ENCODE data around the gene FAM3D.

- TF ChIP-seq CTCF (IDR thresholded peaks at IDR 0.05 in 2 of 3, conservative IDR thresholded peaks at IDR 0.05 in 1 of 3; ENCODE audit: control insufficient read depth in 2 of 3, extremely low read depth in 1 of 3, insufficient read depth in 1 of 3, low read depth in 3 of 3, low read length in 3 of 3) (no peak), TAF1 (IDR thresholded peaks at IDR 0.05; ENCODE audit: borderline replicate concordance, low read depth, low read length) (no peak), POLR2AphosphoS5 (IDR thresholded peaks at IDR 0.05; ENCODE audit: low read length) (no peak)
Measured at GRCh38 chr3:58708116-58708791, 41.7 kb upstream of the FAM3D start.
